ENCODE results near the gene FIP1L1. TPM values are rescaled to one million over a fixed set of nuclear protein-coding genes. Genes with fewer than 3 reads are reported as not detected.

The FIP1L1 gene
- polyA plus RNA-seq, 2 of the 4 experiments (the other 2 are of a cell fraction), result 27.9 to 40.5 TPM

- Histone ChIP-seq H3K4me2 (no peak overlapping the region), H3K9me3 (no peaks in the 10 kb centered on the region), H3K4me3 (no peak overlapping the region), H3K27ac (no peak overlapping the region), H3K4me1 (no peaks in the 10 kb centered on the region)
- FAIRE-seq (no peak), ATAC-seq (no peak), DNase-seq (ENCODE audit: low read depth in 1 of 2, low spot score in 1 of 2) (no peak)
- CTCF ChIA-PET, result no interaction called here
- POLR2A ChIA-PET, result no interaction called here
- 83% methylated on average over 1 of the region's 1 CpG for WGBS (ENCODE audit: missing lambda C conversion rate)
- TF ChIP-seq CTCF (IDR thresholded peaks at IDR 0.05) (no peak), FOXS1 (CRISPR knock-in tag; IDR thresholded peaks at IDR 0.05) (no peak), TP53 (CRISPR knock-in tag; IDR thresholded peaks at IDR 0.05) (no peak), E2F6 (IDR thresholded peaks at IDR 0.05; ENCODE audit: borderline replicate concordance, low read depth) (no peak), RNF2 (IDR thresholded peaks at IDR 0.05; ENCODE audit: borderline replicate concordance, low read depth) (no peak), ZNF302 (CRISPR knock-in tag; IDR thresholded peaks at IDR 0.05) (no peak), ZFP36 (IDR thresholded peaks at IDR 0.05; ENCODE audit: borderline replicate concordance, partially characterized antibody) (no peak), HOXB13 (CRISPR knock-in tag; IDR thresholded peaks at IDR 0.05; ENCODE audit: low read depth) (no peak), EHMT2 (IDR thresholded peaks at IDR 0.05; ENCODE audit: low read depth) (no peak), RARB (CRISPR knock-in tag; IDR thresholded peaks at IDR 0.05) (no peak), CBX2 (IDR thresholded peaks at IDR 0.05; ENCODE audit: borderline replicate concordance, low read depth) (no peak), HOXB5 (CRISPR knock-in tag; IDR thresholded peaks at IDR 0.05) (no peak), RCOR1 (IDR thresholded peaks at IDR 0.05; ENCODE audit: low read depth, low read length) (no peak), RAD21 (conservative IDR thresholded peaks at IDR 0.05 in 1 of 2, IDR thresholded peaks at IDR 0.05 in 1 of 2) (no peak), HMGXB4 (CRISPR knock-in tag; IDR thresholded peaks at IDR 0.05; ENCODE audit: borderline replicate concordance) (no peak), TFCP2L1 (CRISPR knock-in tag; IDR thresholded peaks at IDR 0.05) (no peak), HES2 (IDR thresholded peaks at IDR 0.05) (no peak), KDM1A (IDR thresholded peaks at IDR 0.05; ENCODE audit: low read depth) (no peak), POLR2AphosphoS2 (conservative IDR thresholded peaks at IDR 0.05; ENCODE audit: low read length) (no peak), MYC (IDR thresholded peaks at IDR 0.05; ENCODE audit: borderline replicate concordance, low read length) (no peak)
Measured at GRCh38 chr4:53348046-53348445, 29.4 kb upstream of the FIP1L1 start.

GRCh38 chr4:53349091-53349491 lies 28.4 kb upstream of the FIP1L1 start:
- FAIRE-seq, result no peak
- Histone ChIP-seq H3K4me2 (no peak overlapping the region), H3K4me1 (no peaks in the 10 kb centered on the region), H3K4me3 (no peak overlapping the region), H3K9me3 (no peaks in the 10 kb centered on the region), H3K27ac (no peak overlapping the region)
- ChIA-PET CTCF (no interaction called here), POLR2A (no interaction called here)
- WGBS (ENCODE audit: missing lambda C conversion rate), result 81% methylated on average over 4 of the region's 4 CpGs
- no peak for TF ChIP-seq KDM5A (IDR thresholded peaks at IDR 0.05)
- no peak for TF ChIP-seq RFX5 (IDR thresholded peaks at IDR 0.05)
- TF ChIP-seq USF2 (IDR thresholded peaks at IDR 0.05), result no peak
- no peak for TF ChIP-seq FOXS1 (CRISPR knock-in tag; IDR thresholded peaks at IDR 0.05)
- TF ChIP-seq CHD2 (IDR thresholded peaks at IDR 0.05; ENCODE audit: low read length, partially characterized antibody), result no peak
- no peak for TF ChIP-seq KDM1A (IDR thresholded peaks at IDR 0.05; ENCODE audit: low read depth)
- TF ChIP-seq MYC (IDR thresholded peaks at IDR 0.05; ENCODE audit: borderline replicate concordance, low read length), result no peak
- TF ChIP-seq CEBPB (IDR thresholded peaks at IDR 0.05), result no peak
- TF ChIP-seq ZSCAN20 (CRISPR knock-in tag; IDR thresholded peaks at IDR 0.05), result no peak
- TF ChIP-seq SREBF2 (IDR thresholded peaks at IDR 0.05), result no peak
- no peak for TF ChIP-seq MAZ (IDR thresholded peaks at IDR 0.05; ENCODE audit: borderline replicate concordance, low read depth, low read length)
- TF ChIP-seq PBX3 (IDR thresholded peaks at IDR 0.05), result no peak
- TF ChIP-seq GATA3 (IDR thresholded peaks at IDR 0.05; ENCODE audit: borderline replicate concordance), result no peak
- no peak for ATAC-seq
- no peak for DNase-seq (ENCODE audit: low read depth in 1 of 2, low spot score in 1 of 2)
